Activated T-helper 2 cell treated with anti-CD3 and anti-CD28 coated beads, Interferon-gamma antibody, Interleukin-2, Interleukin-4, amounts not matched to agents 10 μg/mL and 5 μg/mL and 100 μg/mL, durations not matched to agents 14 hours and 24 hours and 36 hours (primary cell): ENCODE measurements around the gene LCMT1. TPM values are rescaled to one million over a fixed set of nuclear protein-coding genes. Genes with fewer than 3 reads are reported as not detected.
"Not testable (repeated sequence)": the region's sequence is repeated elsewhere in the genome, so short reads cannot be mapped to it uniquely, and the experiment has no call there.

ENCODE experiments used
- DNase-seq: peaks from one replicate; pipeline ENCODE4 v3.0.0; 2021; ENCODE audit warnings: low spot score
- H3K27ac Mint-ChIP-seq: one replicate; pipeline ENCODE4 v1.8.0; 2021; ENCODE audit warnings: mixed read lengths
- H3K27me3 Mint-ChIP-seq: one replicate; pipeline ENCODE4 v1.8.0; 2021; ENCODE audit warnings: low read depth, mixed read lengths
- H3K36me3 Mint-ChIP-seq: one replicate; pipeline ENCODE4 v1.8.0; 2021; ENCODE audit warnings: low read depth, mixed read lengths
- H3K4me1 Mint-ChIP-seq: one replicate; pipeline ENCODE4 v1.8.0; 2021; ENCODE audit warnings: low read depth, mixed read lengths
- H3K4me3 Mint-ChIP-seq: one replicate; pipeline ENCODE4 v1.8.0; 2021; ENCODE audit warnings: low read depth, mild to moderate bottlenecking, moderate library complexity, mixed read lengths
- H3K9me3 Mint-ChIP-seq: one replicate; pipeline ENCODE4 v1.8.0; 2021; ENCODE audit warnings: mixed read lengths
- intact Hi-C: fragments of 100-400 bp; cut with micrococcal nuclease; formaldehyde crosslinking; loops from one replicate; pipeline ENCODE4 v1.15.1; 2023
- total RNA-seq: library from RNA; stranded (reverse); gene quantifications from 2 replicates; pipeline ENCODE4 v1.2.3, GENCODE V29; 2022

Gene LCMT1
- total RNA-seq, 1 donor from 2014 or later, result 38.6 TPM

DNA sequence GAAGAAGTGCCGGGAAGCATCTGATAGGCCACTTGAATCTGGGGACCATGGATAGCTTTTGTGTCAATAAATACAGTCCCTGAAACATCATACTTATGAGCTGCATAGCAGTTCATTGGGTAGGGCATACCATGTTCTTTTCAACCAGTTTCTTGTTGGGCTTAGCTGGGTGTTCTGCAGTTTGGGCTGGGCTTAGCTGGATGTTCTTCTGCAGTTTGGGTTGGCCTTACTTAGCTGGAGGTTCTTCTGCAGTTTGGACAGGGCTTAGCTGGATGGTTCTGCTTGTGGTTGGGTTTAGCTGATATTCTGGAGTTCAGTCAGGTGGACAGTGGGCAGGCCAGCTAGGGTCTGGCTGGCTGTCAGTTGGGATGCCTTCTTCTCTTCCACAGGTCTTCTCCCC lies 52.1 kb downstream of the LCMT1 start:
- Mint-ChIP-seq H3K9me3 (no peaks in the 10 kb centered on the region), H3K4me3 (no peak overlapping the region), H3K36me3 (peaks cover 49% of the 10 kb centered on the region), H3K4me1 (no peaks in the 10 kb centered on the region), H3K27ac (no peak overlapping the region), H3K27me3 (no peaks in the 10 kb centered on the region)
- intact Hi-C loops, result no loop called here
- DNase-seq, result no peak

DNA sequence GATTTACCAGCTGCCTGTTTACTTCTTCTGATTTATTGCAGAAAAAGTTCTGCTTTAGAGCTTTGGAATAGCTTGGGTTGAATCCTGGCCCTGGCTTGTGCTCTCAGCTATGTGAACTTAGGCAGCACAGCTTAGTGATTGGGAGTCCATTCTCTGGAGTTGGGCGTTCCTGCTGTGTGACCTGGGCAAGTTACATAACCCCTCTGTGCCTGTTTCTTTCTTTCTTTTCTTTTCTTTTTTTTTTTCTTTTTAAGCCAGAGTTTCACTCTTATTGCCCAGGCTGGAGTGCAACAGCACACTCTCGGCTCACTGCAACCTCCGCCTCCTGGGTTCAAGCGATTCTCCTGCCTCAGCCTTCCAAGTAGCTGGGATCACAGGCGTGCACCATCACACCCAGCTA lies 53.7 kb downstream of the LCMT1 start:
- Mint-ChIP-seq H3K36me3 (peaks cover 58% of the 10 kb centered on the region), H3K27ac (no peak overlapping the region), H3K9me3 (no peaks in the 10 kb centered on the region)

DNA sequence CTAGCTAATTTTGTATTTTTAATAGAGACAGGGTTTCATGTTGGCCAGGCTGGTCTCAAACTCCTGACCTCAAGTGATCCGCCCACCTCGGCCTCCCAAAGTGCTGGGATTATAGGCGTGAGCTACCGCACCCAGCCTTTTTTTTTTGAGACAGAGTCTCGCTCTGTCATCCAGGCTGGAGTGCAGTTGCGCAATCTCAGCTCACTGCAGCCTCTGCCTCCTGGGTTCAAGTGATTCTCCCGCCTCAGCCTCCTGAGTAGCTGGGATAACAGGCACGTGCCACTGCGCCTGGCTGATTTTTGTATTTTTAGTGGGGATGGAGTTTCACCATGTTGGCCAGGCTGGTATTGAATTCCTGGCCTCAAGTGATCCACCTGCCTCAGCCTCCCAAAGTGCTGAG lies 56.4 kb downstream of the LCMT1 start:
- H3K4me1 Mint-ChIP-seq, H3K27me3 Mint-ChIP-seq, intact Hi-C loops, H3K27ac Mint-ChIP-seq, DNase-seq, H3K4me3 Mint-ChIP-seq, H3K9me3 Mint-ChIP-seq: not testable (repeated sequence)
- peaks cover 61% of the 10 kb centered on the region for H3K36me3 Mint-ChIP-seq

More for the DNA sequence above, 53.7 kb downstream of the LCMT1 start:
- no peaks in the 10 kb centered on the region for H3K4me1 Mint-ChIP-seq
- no peak overlapping the region for H3K4me3 Mint-ChIP-seq
- H3K27me3 Mint-ChIP-seq, result no peaks in the 10 kb centered on the region
- DNase-seq, result no peak
- intact Hi-C loops, result no loop called here

DNA sequence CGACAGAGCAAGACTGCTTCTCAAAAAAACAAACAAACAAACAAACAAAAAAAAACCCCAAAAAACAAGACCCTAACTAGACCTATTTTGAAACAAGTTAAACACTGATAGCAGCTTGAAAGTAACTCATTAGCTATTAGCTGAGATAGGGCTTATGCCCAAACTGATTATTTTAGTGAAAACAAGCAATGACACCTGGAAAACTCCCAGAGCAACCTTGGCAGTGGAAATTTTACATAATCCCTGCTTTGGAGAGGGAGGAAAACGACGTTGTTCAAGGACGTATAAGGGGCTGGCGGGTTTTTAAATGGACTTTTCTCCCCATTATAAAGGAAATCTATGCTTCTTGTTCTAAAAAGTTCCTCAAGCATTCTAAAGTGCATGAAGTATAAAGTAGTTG lies 59.8 kb downstream of the LCMT1 start:
- no peaks in the 10 kb centered on the region for H3K27me3 Mint-ChIP-seq
- peaks cover 54% of the 10 kb centered on the region for H3K36me3 Mint-ChIP-seq
- no peaks in the 10 kb centered on the region for H3K9me3 Mint-ChIP-seq
- H3K4me1 Mint-ChIP-seq, result no peaks in the 10 kb centered on the region
- no peak for DNase-seq
- H3K4me3 Mint-ChIP-seq, result no peak overlapping the region
- no peak overlapping the region for H3K27ac Mint-ChIP-seq
- intact Hi-C loops, result no loop called here

DNA sequence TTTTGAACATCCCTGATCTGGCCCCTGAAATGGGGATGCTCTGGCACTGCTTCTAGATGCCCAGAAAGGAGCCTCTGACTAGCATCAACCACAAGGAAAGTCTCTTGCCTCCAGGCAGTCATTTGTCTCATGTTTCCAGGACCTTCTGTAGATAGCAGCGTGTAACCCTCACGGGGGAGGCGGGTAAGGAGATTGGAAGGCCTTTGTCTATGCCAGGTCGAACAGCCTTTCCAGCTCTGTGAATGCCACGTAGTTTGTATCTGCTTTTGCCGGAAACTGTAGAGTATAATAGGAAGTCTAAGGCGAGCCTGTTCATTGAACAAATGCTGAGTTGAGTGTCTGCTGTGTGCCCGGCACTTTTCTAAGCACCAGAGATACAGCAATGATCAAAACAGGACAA lies 61.3 kb downstream of the LCMT1 start:
- Mint-ChIP-seq H3K36me3 (peaks cover 45% of the 10 kb centered on the region), H3K9me3 (no peaks in the 10 kb centered on the region), H3K4me3 (no peak overlapping the region), H3K27ac (no peak overlapping the region), H3K4me1 (no peaks in the 10 kb centered on the region), H3K27me3 (no peaks in the 10 kb centered on the region)
- no peak for DNase-seq
- intact Hi-C loops, result no loop called here

DNA sequence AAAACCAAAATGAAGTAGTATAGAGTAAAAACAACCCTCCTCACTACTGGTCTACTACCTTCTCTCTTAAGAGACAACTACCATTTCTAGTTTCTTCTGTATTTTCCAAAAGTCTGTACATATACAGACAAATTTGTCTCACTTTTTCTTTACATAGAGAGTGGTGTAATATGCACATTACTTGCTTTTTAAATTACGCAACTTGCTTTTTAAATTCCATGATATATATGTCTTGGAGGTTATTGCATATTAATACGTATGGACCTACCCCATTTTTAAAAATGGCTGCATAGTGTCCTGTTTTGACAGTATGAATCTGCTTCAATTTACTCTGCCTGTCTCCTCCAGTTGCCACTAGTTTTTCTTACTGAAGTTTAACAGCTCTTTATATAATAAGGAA lies 62.7 kb downstream of the LCMT1 start:
- Mint-ChIP-seq H3K36me3 (peaks cover 44% of the 10 kb centered on the region), H3K27ac (no peak overlapping the region), H3K4me3 (no peak overlapping the region), H3K27me3 (no peaks in the 10 kb centered on the region), H3K9me3 (no peaks in the 10 kb centered on the region), H3K4me1 (no peaks in the 10 kb centered on the region)
- intact Hi-C loops, result no loop called here
- DNase-seq, result no peak

DNA sequence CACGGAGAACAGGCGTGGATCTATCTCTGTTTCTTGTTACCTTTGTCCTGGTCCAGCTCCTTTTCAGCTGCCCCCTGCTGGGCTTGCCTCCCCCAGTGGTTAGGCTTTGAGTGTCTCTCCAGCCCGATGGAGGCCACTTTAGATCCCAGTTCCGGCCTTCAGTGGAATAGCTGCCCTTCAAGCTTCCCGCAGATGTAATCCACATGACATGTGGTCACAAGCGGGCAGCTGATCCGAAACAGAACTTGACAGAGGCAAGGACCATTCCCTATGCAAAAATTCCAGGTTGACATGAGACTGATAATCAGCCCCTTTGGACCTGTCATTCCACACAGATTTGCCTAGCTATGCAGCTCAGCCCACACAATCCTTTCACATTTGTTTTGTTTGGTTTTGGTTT lies 64.6 kb downstream of the LCMT1 start:
- Mint-ChIP-seq H3K9me3 (no peaks in the 10 kb centered on the region), H3K36me3 (peaks cover 30% of the 10 kb centered on the region), H3K27me3 (no peaks in the 10 kb centered on the region), H3K4me1 (peaks cover under 1% of the 10 kb centered on the region), H3K4me3 (no peak overlapping the region), H3K27ac (no peak overlapping the region)
- DNase-seq, result no peak
- intact Hi-C loops, result no loop called here

DNA sequence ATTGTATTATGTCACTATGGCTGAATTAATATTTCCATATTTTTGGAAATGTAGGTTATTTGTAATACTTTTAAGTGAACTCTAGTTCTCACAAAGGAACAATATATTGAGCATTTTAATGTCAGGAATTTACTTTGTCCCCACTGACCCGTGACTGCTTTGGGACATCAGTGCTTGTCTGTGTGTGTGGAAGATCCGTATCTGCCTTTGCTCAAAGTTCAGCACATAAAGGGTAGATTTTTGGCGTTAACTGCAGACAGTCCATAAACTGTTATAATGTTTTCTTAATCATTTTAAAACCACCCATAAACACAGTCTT lies 65.9 kb downstream of the LCMT1 start:
- peaks cover 4% of the 10 kb centered on the region for H3K4me1 Mint-ChIP-seq
- no peak for DNase-seq
- no peaks in the 10 kb centered on the region for H3K9me3 Mint-ChIP-seq
- intact Hi-C loops, result no loop called here
- H3K4me3 Mint-ChIP-seq, result no peak overlapping the region
- peaks cover 23% of the 10 kb centered on the region for H3K36me3 Mint-ChIP-seq
- no peak overlapping the region for H3K27ac Mint-ChIP-seq
- no peaks in the 10 kb centered on the region for H3K27me3 Mint-ChIP-seq

DNA sequence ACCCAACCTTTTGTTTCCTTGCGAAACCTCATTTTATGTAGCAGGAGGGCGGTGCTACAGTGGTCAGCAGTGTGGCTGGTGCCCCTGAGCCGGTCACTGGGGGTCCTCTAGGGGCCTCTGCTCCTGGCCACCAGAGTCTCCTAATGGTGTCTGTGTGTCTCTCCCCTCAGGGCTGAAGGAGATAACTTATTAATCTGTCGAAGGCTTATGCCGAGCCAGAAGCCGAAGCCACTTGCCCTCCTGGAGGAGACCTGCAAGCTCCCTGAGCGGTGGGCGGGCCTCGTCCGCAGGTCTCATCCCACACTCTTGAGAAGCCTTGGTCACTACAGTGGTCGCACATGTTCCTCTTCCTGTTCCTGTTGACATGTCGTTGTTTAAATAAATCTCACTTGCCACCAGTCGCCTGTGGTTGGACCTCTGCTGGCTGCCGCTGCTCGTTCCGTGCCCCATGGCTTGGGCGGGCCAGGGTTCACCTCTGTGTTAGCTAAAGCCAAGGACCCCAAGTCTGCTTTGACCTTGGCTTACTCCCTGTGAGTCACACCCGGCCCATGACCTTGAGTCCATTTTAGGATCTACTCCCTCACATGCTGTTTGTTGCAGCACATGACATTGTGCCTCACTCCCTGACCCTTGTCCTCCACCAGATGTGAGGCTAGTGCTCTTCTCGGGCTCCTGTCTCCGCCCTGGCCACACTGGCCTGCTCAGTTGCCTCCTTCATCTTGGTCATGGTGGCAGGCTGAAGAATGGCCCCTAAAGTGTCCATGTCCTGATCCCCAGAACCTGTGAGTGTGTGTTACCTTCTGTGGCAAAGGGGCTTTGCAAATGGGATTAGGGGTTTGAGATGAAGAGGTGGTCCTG lies 66.5 kb downstream of the LCMT1 start:
- no peak for DNase-seq
- intact Hi-C loops, result no loop called here
- Mint-ChIP-seq H3K27ac (no peak overlapping the region), H3K27me3 (no peaks in the 10 kb centered on the region), H3K36me3 (peaks cover 17% of the 10 kb centered on the region), H3K9me3 (no peaks in the 10 kb centered on the region), H3K4me1 (peaks cover 4% of the 10 kb centered on the region), H3K4me3 (no peak overlapping the region)

DNA sequence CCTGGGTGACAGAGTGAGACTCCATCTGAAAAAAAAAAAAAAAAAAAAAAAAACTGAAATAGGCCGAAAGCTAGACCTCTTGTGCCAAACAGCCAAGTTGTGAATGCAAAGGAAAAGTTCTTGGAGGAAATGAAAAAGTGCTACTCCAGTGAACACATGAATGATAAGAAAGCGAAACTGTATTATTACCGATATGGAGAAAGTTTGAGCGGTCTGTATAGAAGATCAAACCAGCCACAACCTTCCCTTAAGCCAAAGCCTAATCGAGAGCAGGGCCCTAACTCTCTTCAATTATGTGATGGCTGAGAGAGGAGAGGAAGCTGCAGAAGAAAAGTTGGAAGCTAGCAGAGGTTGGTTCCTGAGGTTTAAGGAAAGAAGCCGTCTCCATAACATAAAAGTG lies 69.7 kb downstream of the LCMT1 start:
- H3K4me3 Mint-ChIP-seq, H3K27me3 Mint-ChIP-seq, DNase-seq, H3K9me3 Mint-ChIP-seq, H3K4me1 Mint-ChIP-seq, H3K36me3 Mint-ChIP-seq, H3K27ac Mint-ChIP-seq, intact Hi-C loops: not testable (repeated sequence)

DNA sequence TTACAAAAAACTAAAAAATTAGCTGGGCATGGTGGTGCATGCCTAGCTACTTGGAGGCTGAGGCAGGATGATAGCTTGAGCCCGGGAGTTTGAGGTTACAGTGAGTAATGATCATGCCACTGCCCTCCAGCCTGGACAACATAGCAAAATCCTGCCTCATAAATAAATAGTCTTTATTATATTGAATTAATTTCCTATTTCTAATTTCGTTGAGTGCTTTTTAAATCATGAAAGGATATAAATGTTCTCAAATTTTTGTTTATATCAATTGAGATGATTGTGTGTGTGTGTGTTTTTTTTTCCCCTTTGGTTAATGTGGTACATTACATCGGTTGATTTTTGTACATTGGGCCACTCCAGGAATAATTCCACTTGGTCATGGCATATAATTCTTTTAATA lies 73.2 kb downstream of the LCMT1 start:
- intact Hi-C loops, result no loop called here
- no peak for DNase-seq
- Mint-ChIP-seq H3K9me3 (no peaks in the 10 kb centered on the region), H3K27me3 (no peaks in the 10 kb centered on the region), H3K36me3 (no peaks in the 10 kb centered on the region), H3K4me1 (peaks cover 4% of the 10 kb centered on the region), H3K27ac (no peak overlapping the region), H3K4me3 (no peak overlapping the region)

DNA sequence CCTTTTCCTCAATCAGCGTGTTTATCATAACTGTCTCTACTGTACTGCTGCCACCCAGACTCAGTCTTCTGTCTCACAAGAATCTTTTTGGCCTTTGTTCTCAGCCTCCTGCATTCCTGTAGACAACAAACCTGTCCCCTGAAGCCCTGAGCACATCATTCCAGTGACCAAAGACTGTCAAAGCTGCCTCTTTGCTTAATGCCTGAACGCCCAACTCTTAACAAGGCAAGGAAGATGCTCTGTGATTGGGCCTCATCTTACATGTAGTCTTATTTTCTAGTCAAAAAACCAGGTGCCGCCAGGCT lies 75.9 kb downstream of the LCMT1 start:
- H3K27me3 Mint-ChIP-seq, result no peaks in the 10 kb centered on the region
- H3K27ac Mint-ChIP-seq, result no peak overlapping the region
- no peaks in the 10 kb centered on the region for H3K36me3 Mint-ChIP-seq
- no peak for DNase-seq
- H3K9me3 Mint-ChIP-seq, result no peaks in the 10 kb centered on the region
- H3K4me3 Mint-ChIP-seq, result no peak overlapping the region
- intact Hi-C loops, result no loop called here
- no peaks in the 10 kb centered on the region for H3K4me1 Mint-ChIP-seq

DNA sequence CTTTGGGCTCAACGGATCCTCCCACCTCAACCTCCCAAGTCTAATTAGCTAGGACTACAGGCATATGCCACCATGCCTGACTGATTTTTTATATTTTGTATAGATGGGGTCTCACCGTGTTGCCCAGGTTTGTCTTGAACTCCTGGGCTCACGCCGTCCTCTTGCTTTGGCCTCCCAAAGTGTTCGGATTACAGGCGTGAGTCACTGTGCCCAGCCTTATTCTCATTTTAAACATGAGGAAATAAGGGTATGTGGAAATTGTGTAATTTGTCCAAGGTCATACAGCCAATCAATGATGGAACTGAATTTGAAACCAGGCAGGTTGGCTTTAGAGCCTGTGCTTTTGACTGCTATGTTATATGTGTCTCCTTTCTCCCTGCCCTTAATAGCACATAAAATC lies 77.8 kb downstream of the LCMT1 start:
- Mint-ChIP-seq H3K36me3 (no peaks in the 10 kb centered on the region), H3K9me3 (no peaks in the 10 kb centered on the region), H3K27me3 (no peaks in the 10 kb centered on the region), H3K4me1 (no peaks in the 10 kb centered on the region), H3K27ac (no peak overlapping the region), H3K4me3 (no peak overlapping the region)
- DNase-seq, result no peak
- intact Hi-C loops, result no loop called here

DNA sequence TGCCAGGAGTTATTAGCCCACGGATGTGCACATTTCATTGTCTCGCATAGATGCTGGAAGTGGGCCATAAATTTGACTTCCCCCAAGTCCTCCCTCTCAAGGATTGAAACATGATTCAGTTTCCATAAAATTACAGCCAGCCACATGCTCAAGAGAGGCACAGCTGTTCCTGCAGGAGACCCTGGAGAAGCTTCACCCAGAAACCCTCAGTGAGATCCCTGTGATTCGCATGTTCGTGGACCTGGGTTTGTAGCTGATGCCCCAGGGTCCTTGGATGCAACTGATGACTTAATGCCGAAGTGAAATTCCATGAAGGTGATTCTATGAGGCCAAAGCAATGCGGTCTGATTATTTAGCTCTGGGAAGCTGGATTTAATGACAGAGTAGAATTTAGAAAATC lies 80.6 kb downstream of the LCMT1 start:
- Mint-ChIP-seq H3K27ac (no peak overlapping the region), H3K36me3 (no peaks in the 10 kb centered on the region), H3K4me1 (no peaks in the 10 kb centered on the region), H3K9me3 (no peaks in the 10 kb centered on the region), H3K4me3 (no peak overlapping the region), H3K27me3 (no peaks in the 10 kb centered on the region)
- intact Hi-C loops, result no loop called here
- no peak for DNase-seq
